Right cardiac atrium (tissue), 5 donors: Measurements from ENCODE around the gene ALDOA. TPM values are rescaled to one million over a fixed set of nuclear protein-coding genes. Genes with fewer than 3 reads are reported as not detected.
"Not testable (repeated sequence)": the region's sequence is repeated elsewhere in the genome, so short reads cannot be mapped to it uniquely, and the experiment has no call there.

Experiments used
- ATAC-seq, 2 donors: fragments of 200-7000 bp; cut with Tn5 transposase; one replicate each; pipeline versions ENCODE4 v1.8.0 to v1.9.1; 2020; ENCODE audit warnings: moderate library complexity in 2 of 2, mild to moderate bottlenecking in 1 of 2
- DNase-seq, 3 donors: peaks; one replicate each; pipeline ENCODE4 v3.0.0-alpha.2; 2020
- H3K27ac ChIP-seq: one replicate; pipeline ENCODE4 v1.5.1; 2013; ENCODE audit warnings: mild to moderate bottlenecking, low read length, control low read depth, moderate library complexity
- H3K27me3 ChIP-seq: one replicate; pipeline ENCODE4 v1.6.1; 2013; ENCODE audit not compliant: control insufficient read depth, insufficient read depth
- H3K4me1 ChIP-seq: one replicate; pipeline ENCODE4 v1.6.1; 2013; ENCODE audit warnings: low read length; ENCODE audit not compliant: control insufficient read depth, insufficient read depth
- H3K4me3 ChIP-seq: one replicate; pipeline ENCODE4 v1.5.1; 2013; ENCODE audit warnings: low read length, control low read depth
- H3K9me3 ChIP-seq: one replicate; pipeline ENCODE4 v1.6.1; 2013; ENCODE audit warnings: low read length; ENCODE audit not compliant: control insufficient read depth
- WGBS: extraction: QIAGEN DNeasy Blood & Tissue Kit; methylation state at CpG from one replicate; pipeline ENCODE4 v1.1.7; 2013; 5-methylcytosine and 5-hydroxymethylcytosine counted together
- intact Hi-C, 4 donors: fragments of 100-400 bp; cut with DNase I; formaldehyde crosslinking; loops; one replicate each; pipeline versions ENCODE4 v1.11.0 to v1.14.0; 2022 to 2023
- long read RNA-seq, 4 donors: library from polyadenylated mRNA; unstranded; transcript quantifications; one replicate each; pipeline ENCODE4 v2.0.0, GENCODE V29; 2020 to 2021
- polyA plus RNA-seq: library from polyadenylated mRNA; stranded (reverse); fragments of 200-250 nt; gene quantifications from one replicate; pipeline ENCODE4 v1.2.3, GENCODE V29; 2013
- total RNA-seq, 4 donors: library from RNA; stranded (reverse); fragmentation: NEBNext Ultra II Directional; extraction: Animal tissue kit (Norgen Biotek cat#: 25700); gene quantifications; one replicate each; pipeline ENCODE4 v1.2.1, GENCODE V29; 2021
- donor health status: healthy with polysubstance abuse.
- donor health status: DM: no; HTN: yes; CAD: no.
- donor health status: DM: no; HTN: no; CAD: no.
- donor health status: DM: no; HTN: yes; CAD: no; lungs with severe emphysema.
- donor health status: DM: yes; HTN: yes; CAD: no.

ALDOA gene
- 1,000 to 10,000 TPM; 2,625 to 3,581 (median 3,363) TPM for total RNA-seq
- polyA plus RNA-seq, result 3,115 TPM
- long read RNA-seq, donor 1, transcript ALDOA-219 (8 exons, 1,499 nt), result minor isoform, 13 of 6,107 reads
- long read RNA-seq, donor 1, transcript ALDOA-209 (9 exons, 1,579 nt), result major isoform, 5,737 of 6,107 reads
- long read RNA-seq, donor 1, transcript ALDOA-202 (9 exons, 1,603 nt), result minor isoform, 14 of 6,107 reads
- long read RNA-seq, donor 1, transcript ALDOA-206 (9 exons, 1,550 nt), result minor isoform, 325 of 6,107 reads
- long read RNA-seq, donor 1, partial matches to known transcripts, result 4 of 6,107 reads
- long read RNA-seq, donor 1, other reads (novel, unspliced or antisense), result 3 of 6,107 reads
- long read RNA-seq, donor 2, transcript ALDOA-219 (8 exons, 1,499 nt), result minor isoform, 9 of 3,736 reads
- long read RNA-seq, donor 2, transcript ALDOA-209 (9 exons, 1,579 nt), result major isoform, 3,314 of 3,736 reads
- long read RNA-seq, donor 2, transcript ALDOA-206 (9 exons, 1,550 nt), result minor isoform, 352 of 3,736 reads
- long read RNA-seq, donor 2, transcript ALDOA-202 (9 exons, 1,603 nt), result minor isoform, 36 of 3,736 reads
- long read RNA-seq, donor 2, partial matches to known transcripts, result 1 of 3,736 reads
- long read RNA-seq, donor 2, other reads (novel, unspliced or antisense), result 15 of 3,736 reads
- long read RNA-seq, donor 3, transcript ALDOA-209 (9 exons, 1,579 nt), result major isoform, 16,359 of 17,415 reads
- long read RNA-seq, donor 3, transcript ALDOA-202 (9 exons, 1,603 nt), result minor isoform, 51 of 17,415 reads
- long read RNA-seq, donor 3, transcript ALDOA-206 (9 exons, 1,550 nt), result minor isoform, 887 of 17,415 reads
- long read RNA-seq, donor 3, transcript ALDOA-219 (8 exons, 1,499 nt), result minor isoform, 25 of 17,415 reads
- long read RNA-seq, donor 3, partial matches to known transcripts, result 43 of 17,415 reads
- long read RNA-seq, donor 3, other reads (novel, unspliced or antisense), result 18 of 17,415 reads
- long read RNA-seq, donor 4, transcript ALDOA-202 (9 exons, 1,603 nt), result minor isoform, 32 of 3,879 reads
- long read RNA-seq, donor 4, transcript ALDOA-209 (9 exons, 1,579 nt), result major isoform, 3,393 of 3,879 reads
- long read RNA-seq, donor 4, transcript ALDOA-219 (8 exons, 1,499 nt), result minor isoform, 6 of 3,879 reads
- long read RNA-seq, donor 4, transcript ALDOA-206 (9 exons, 1,550 nt), result minor isoform, 290 of 3,879 reads
- long read RNA-seq, donor 4, partial matches to known transcripts, result 94 of 3,879 reads
- long read RNA-seq, donor 4, other reads (novel, unspliced or antisense), result 57 of 3,879 reads

DNA sequence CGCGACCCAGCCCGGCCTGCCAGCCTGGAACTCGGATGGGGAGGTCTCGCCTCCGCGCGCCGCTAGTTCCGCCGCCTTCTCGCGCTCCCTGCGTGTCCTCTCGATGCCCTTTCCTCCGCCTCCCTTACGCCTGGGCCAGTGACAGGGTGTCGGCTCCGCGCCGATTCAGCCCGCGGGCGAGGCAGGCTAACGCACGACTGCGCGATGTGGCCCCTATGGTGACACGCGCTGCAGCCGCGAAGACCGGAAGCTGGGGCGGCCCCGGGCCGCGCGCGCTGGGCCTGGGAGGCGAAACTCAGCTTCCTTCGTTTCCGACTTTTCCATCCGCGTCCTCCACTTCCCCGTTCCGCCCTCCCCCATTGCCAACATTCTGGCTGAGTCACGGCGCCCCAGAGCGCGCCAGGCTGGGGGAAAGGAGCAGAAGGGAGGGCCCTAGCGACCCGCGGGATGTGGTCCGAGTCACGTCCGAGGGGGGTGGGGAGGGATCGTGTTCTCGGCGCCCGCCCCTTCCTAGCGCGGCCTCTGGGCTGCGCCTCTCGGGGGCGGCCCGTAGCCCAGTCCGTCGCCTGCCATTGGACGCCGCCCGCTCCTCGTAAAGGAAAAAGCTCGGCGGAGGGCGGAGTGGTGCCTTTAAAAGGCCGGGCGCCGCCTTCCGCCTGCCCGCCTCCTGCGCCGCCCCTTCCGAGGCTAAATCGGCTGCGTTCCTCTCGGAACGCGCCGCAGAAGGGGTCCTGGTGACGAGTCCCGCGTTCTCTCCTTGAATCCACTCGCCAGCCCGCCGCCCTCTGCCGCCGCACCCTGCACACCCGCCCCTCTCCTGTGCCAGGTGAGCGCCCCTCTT, at the start of gene ALDOA:
ALDOA (plus strand) TSS at position 659 of the 841 bp plus-strand sequence. CDS start 1,138 bp downstream, outside the sequence.
- Histone ChIP-seq H3K27ac (peak within 1 kb of the TSS; percentile 98), H3K4me3 (peak within 1 kb of the TSS; percentile 82), H3K9me3 (no peaks in the 10 kb centered on the region), H3K4me1 (peaks cover 19% of the 10 kb centered on the region), H3K27me3 (no peaks in the 10 kb centered on the region)
- peak; percentile 99 for DNase-seq
- ATAC-seq, result peak; percentile 93
- intact Hi-C loops, result no loop called here
- WGBS, result under 1% methylated on average over 99 of the region's 99 CpGs

DNA sequence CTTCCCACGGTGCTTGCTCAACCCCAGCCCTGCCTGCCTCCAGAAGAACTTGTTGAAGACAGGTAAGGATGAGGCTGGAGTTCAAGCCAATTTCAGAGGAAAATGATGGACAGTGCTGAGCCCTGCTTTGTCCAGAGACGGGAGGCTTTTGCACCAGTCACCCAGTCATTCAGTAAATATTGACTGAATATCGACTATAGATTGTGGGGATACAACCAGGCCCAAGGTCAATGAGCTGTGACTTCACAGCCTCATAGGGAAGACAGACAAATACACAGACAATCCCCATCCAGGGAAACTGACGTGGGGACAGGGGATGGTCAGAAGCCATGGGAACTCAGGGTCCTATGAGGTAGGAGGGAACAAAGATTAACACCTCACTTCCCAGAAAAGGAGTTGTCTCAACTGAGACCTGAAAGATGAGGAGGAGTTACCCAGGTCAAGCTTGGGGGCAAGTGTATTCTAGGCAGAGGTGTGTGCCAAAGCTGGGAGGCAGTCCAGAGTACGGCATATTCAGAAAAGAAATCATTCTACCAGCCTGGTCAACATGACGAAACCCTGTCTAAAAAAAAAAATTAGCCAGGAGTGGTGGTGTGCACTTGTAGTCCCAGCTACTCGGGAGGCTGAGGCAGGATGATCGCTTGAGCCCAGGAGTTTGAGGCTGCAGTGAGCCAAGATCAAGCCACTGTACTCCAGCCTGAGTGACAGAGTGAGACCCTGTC, 48.8 kb upstream of the ALDOA start:
- intact Hi-C loops, result loop anchor here in 1 of 4 donors (5.0 kb wide), 1 partner anchor 314 kb away; no protein-coding TSS in a partner anchor

DNA sequence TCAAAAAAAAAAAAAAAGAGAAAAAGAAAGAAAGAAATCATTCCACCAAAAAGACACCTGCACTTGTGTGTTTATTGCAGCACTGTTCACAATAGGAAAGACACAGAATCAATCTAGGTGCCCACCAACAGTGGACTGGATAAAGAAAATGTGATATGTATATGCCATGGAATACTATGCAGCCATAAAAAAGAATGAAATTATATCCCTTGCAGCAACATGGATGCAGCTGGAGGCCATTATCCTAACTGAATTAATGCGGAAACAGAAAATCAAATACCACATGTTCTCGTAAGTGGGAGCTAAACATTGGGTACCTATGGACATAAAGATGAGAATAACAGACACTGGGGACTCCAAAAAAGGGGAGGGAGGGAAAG, 48.3 kb upstream of the ALDOA start:
- intact Hi-C loops, result loop anchor here in 1 of 4 donors (5.0 kb wide), 1 partner anchor 315 kb away; no protein-coding TSS in a partner anchor
- ATAC-seq, result no peak
- Histone ChIP-seq H3K27ac (no peak overlapping the region), H3K4me1 (no peaks in the 10 kb centered on the region), H3K9me3 (no peaks in the 10 kb centered on the region), H3K27me3 (no peaks in the 10 kb centered on the region), H3K4me3 (no peak overlapping the region)
- DNase-seq, result no peak
- WGBS, result 98% methylated on average over 2 of the region's 2 CpGs

More for the DNA sequence above, 48.8 kb upstream of the ALDOA start:
- no peak for DNase-seq
- WGBS, result 69% methylated on average over 8 of the region's 8 CpGs
- ATAC-seq, result no peak
- Histone ChIP-seq H3K9me3 (no peaks in the 10 kb centered on the region), H3K4me1 (no peaks in the 10 kb centered on the region), H3K27ac (no peak overlapping the region), H3K4me3 (no peak overlapping the region), H3K27me3 (no peaks in the 10 kb centered on the region)

DNA sequence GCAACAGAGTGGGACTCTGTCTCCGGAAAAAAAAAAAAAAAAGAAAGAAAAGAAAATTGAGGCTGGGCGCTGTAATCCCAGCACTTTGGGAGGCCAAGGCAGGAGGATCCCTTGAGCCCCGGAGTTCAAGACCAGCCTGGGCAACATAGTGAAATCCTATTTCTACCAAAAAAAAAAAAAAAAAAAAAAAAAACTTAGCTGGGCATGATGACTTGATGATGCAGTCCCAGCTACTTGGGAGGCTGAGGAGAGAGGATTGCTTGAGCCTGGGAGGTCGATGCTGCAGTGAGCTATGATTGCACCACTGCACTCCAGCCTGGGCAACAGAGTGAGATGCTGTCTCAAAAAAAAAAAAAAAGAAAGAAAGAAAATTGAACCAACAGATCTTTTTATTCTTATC, 47.6 kb upstream of the ALDOA start:
- H3K27ac ChIP-seq, H3K4me1 ChIP-seq, H3K4me3 ChIP-seq, H3K27me3 ChIP-seq, DNase-seq, H3K9me3 ChIP-seq, ATAC-seq: not testable (repeated sequence)
- intact Hi-C loops, result loop anchor here in 1 of 4 donors (5.0 kb wide), 1 partner anchor 316 kb away; no protein-coding TSS in a partner anchor
- WGBS, result 86% methylated on average over 4 of the region's 4 CpGs

DNA sequence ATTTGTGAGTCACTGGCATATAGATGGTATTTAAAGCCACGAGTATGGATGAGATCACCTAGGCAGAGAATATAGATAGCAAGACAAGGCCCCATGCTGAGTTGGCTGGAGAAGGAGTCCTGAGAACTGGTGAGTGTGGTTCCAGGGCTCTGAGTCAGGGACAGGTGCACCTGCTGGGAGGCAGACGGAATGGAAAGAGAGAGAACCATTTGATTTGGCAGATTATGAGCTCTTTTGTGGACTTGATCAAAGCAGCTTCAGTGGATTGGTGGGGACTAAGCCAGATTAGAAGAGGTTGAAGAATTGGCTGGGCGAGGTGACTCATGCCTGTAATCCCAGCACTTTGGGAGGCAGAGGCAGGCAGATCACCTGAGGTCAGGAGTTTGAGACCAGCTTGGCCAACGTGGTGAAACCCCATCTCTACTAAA, 46.8 kb upstream of the ALDOA start:
- Histone ChIP-seq H3K27ac (no peak overlapping the region), H3K27me3 (no peaks in the 10 kb centered on the region), H3K4me1 (no peaks in the 10 kb centered on the region), H3K9me3 (no peaks in the 10 kb centered on the region), H3K4me3 (no peak overlapping the region)
- DNase-seq (no peak), ATAC-seq (no peak)
- 77% methylated on average over 4 of the region's 4 CpGs for WGBS
- intact Hi-C loops, result loop anchor here in 1 of 4 donors (5.0 kb wide), 1 partner anchor 316 kb away; no protein-coding TSS in a partner anchor

DNA sequence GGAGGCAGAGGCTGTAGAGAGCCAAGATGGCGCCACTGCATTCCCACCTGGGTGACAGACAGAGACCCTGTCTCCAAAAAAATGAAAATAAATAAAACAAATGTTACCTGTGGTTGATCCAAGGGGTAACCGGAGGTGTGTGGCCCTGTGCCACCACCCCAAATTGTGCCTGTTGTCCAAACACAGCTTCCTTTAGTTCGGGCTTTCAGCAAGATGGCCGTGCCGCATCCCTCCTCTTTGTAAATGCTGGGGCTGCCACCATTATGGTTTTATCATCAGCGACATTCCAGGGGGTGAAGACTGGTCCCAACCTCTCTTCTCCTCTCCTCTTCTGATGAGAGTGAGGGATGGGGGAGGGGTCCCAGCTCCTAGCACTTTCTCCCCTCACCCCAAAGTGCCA, 42.7 kb upstream of the ALDOA start, which contains the start of gene C16orf92:
C16orf92 (plus strand) TSS at position 312 of the 400 bp plus-strand sequence. CDS start 143 bp downstream, outside the sequence.
- no peaks in the 10 kb centered on the region for H3K27me3 ChIP-seq
- DNase-seq (no peak), ATAC-seq (no peak)
- no peak within 1 kb of the TSS for H3K4me3 ChIP-seq
- intact Hi-C loops, result loop anchor here in 2 of 4 donors (10.0 kb wide), 1 partner anchor 328 kb away; no protein-coding TSS in a partner anchor
- H3K9me3 ChIP-seq, result no peaks in the 10 kb centered on the region
- no peak within 1 kb of the TSS for H3K27ac ChIP-seq
- no peaks in the 10 kb centered on the region for H3K4me1 ChIP-seq
- 84% methylated on average over 6 of the region's 6 CpGs for WGBS

DNA sequence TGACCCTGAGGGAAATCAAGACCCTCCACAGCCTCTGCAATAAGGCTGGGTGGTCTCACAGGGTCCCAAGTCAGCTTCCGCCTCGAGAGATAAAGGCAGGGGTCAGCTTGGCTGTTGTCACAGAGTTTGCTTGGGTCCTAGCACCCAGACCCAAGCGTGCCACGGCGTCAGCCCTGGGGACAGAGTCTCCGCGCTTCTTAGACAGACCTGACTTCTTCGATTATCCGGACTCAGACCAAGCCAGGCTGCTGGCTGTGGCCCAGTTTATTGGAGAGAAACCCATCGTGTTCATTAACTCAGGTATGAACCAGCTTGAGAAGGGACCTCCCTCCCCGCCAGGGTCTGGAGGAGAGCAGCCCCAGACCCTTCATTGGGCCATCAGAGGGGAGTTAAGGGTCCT, 42.0 kb upstream of the ALDOA start:
- no peak overlapping the region for H3K4me3 ChIP-seq
- no peaks in the 10 kb centered on the region for H3K4me1 ChIP-seq
- no peak for ATAC-seq
- WGBS, result 82% methylated on average over 11 of the region's 11 CpGs
- no peak overlapping the region for H3K27ac ChIP-seq
- no peaks in the 10 kb centered on the region for H3K9me3 ChIP-seq
- intact Hi-C loops, result loop anchor here in 2 of 4 donors (10.0 kb wide), 1 partner anchor 329 kb away; no protein-coding TSS in a partner anchor
- DNase-seq, result peak in 1 of 3 donors; percentile 21
- no peaks in the 10 kb centered on the region for H3K27me3 ChIP-seq

DNA sequence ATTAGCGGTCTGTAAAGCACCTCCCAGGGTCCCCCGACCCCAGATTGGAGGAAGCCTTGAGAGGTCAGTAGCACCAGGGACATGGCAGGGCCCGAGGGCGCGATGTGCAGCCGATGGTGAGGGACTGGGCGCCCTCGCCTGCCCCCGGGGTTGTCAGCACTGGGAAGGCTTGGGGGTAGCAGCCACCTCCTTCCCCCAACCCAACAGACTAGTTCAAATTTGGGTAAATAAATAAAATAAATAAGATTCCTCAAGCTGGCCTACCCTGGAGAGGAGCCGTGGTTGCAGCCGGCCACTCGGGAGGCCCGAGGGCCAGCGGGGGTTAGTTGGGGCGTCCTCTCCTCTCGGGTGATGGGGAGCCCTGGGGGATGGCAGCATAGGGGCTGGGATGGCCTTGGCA, 41.1 kb upstream of the ALDOA start:
- intact Hi-C loops, result loop anchor here in 2 of 4 donors (10.0 kb wide), 1 partner anchor 330 kb away; no protein-coding TSS in a partner anchor
- Histone ChIP-seq H3K27me3 (no peaks in the 10 kb centered on the region), H3K9me3 (no peaks in the 10 kb centered on the region), H3K4me1 (no peaks in the 10 kb centered on the region), H3K27ac (no peak overlapping the region), H3K4me3 (no peak overlapping the region)
- WGBS, result 75% methylated on average over 16 of the region's 16 CpGs
- ATAC-seq, result no peak
- peak in 1 of 3 donors; percentile 40 for DNase-seq

DNA sequence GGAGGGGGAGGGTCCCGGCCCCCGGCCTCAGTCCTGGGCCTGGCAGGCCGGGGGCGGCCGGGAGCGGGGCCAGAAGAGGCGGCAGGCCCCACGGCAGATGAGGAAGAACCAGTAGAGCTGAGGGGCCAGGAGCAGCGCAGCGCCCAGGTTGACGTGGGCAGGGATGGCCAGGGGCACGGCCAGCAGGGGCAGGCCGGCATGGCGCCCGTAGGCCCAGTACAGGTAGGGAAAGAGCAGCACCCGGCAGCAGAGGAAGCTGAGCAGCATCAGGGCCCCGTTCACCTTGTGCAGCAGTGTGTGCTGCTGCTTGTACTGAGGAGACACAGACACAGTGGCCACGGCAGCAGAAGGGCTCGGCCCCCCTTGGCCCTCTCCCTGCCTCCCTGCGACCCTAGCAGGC, 40.4 kb upstream of the ALDOA start:
- Histone ChIP-seq H3K27me3 (no peaks in the 10 kb centered on the region), H3K4me1 (no peaks in the 10 kb centered on the region), H3K27ac (no peak overlapping the region), H3K4me3 (no peak overlapping the region), H3K9me3 (no peaks in the 10 kb centered on the region)
- ATAC-seq (no peak), DNase-seq (peak in 1 of 3 donors; percentile 32)
- intact Hi-C loops, result loop anchor here in 2 of 4 donors (10.0 kb wide), 1 partner anchor 330 kb away; no protein-coding TSS in a partner anchor
- 69% methylated on average over 20 of the region's 20 CpGs for WGBS
